ENCODE measurements around the gene KCNJ9. TPM values are rescaled to one million over a fixed set of nuclear protein-coding genes. Genes with fewer than 3 reads are reported as not detected.

KCNJ9 gene
- total RNA-seq, 1 experiment from 2014 or later: 0.05 TPM

DNA sequence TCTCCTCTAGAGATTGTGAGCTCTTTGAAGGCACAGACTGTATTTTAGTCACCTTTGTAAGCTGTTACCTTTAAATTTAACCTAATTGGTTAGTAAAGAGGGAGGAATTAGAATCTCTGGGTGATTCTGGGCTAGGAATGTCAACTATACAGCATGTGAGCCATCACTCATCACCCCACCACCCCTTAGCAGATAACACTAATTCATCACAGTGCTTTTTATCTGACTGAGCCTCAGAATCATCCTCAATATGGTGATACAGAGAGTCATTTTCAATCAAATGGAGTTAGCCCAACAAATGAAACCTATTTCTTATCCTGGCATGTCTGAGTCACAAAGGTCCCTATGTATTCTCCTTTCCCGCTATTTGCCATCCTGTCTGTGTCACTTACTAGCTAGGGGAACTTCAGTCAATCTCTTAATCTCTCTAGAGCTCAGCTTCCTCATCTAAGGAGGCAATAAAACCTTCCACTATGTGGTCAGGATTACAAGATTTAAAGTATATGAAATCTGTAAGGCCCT is 24.6 kb upstream of the KCNJ9 start:
- intact Hi-C loops (cut with micrococcal nuclease): no loop called here
- ChIA-PET CTCF (interaction anchor here (6.1 kb wide), 1 partner anchor 23 kb away, joined by 33 read pairs; the partner anchor contains the start of gene KCNJ9), POLR2A (no interaction called here), RAD21 (ENCODE audit: low non-redundant PET in 1 of 2, low total read pairs in 2 of 2, uncharacterized antibody in 2 of 2, unreplicated experiment in 2 of 2) (no interaction called here)
- no peaks in the 10 kb centered on the region for H3K79me2 ChIP-seq (ENCODE audit: insufficient read depth, low read length)
- peaks cover 0 to 3% of the 10 kb centered on the region in 2 experiments; a peak in 1 of 4 replicates for H3K4me1 ChIP-seq (ENCODE audit: control insufficient read depth in 1 of 2, insufficient read depth in 2 of 2, low read length in 2 of 2)
- no peak for ATAC-seq
- H3K9me2 ChIP-seq (ENCODE audit: insufficient read depth): no peaks in the 10 kb centered on the region
- no peak for DNase-seq (ENCODE audit: low read depth, low spot score)
- BruUV-seq (replicated peaks): no TSS peak
- TF ChIP-seq SRF (IDR thresholded peaks at IDR 0.05; ENCODE audit: low read depth) (no peak), CBX3 (IDR thresholded peaks at IDR 0.05; ENCODE audit: low read depth) (no peak), ZFX (IDR thresholded peaks at IDR 0.05) (no peak), RAD21 (IDR thresholded peaks at IDR 0.05; ENCODE audit: low read depth) (no peak), FOSL1 (IDR thresholded peaks at IDR 0.05; ENCODE audit: low read depth) (no peak), TCF7L2 (IDR thresholded peaks at IDR 0.05; ENCODE audit: borderline replicate concordance, extremely low read depth, insufficient read depth, insufficient read length) (no peak), SIN3A (IDR thresholded peaks at IDR 0.05; ENCODE audit: low read depth) (no peak), EZH2 (IDR thresholded peaks at IDR 0.05) (no peak), ELF1 (IDR thresholded peaks at IDR 0.05; ENCODE audit: borderline replicate concordance, low read depth) (no peak), EZH2phosphoT487 (IDR thresholded peaks at IDR 0.05; ENCODE audit: borderline replicate concordance) (no peak), POLR2AphosphoS5 (IDR thresholded peaks at IDR 0.05; ENCODE audit: low read depth, low read length) (no peak), ZBTB33 (IDR thresholded peaks at IDR 0.05; ENCODE audit: extremely low read depth, insufficient replicate concordance, low read length) (no peak)
- TF ChIP-seq, protein P1, sequence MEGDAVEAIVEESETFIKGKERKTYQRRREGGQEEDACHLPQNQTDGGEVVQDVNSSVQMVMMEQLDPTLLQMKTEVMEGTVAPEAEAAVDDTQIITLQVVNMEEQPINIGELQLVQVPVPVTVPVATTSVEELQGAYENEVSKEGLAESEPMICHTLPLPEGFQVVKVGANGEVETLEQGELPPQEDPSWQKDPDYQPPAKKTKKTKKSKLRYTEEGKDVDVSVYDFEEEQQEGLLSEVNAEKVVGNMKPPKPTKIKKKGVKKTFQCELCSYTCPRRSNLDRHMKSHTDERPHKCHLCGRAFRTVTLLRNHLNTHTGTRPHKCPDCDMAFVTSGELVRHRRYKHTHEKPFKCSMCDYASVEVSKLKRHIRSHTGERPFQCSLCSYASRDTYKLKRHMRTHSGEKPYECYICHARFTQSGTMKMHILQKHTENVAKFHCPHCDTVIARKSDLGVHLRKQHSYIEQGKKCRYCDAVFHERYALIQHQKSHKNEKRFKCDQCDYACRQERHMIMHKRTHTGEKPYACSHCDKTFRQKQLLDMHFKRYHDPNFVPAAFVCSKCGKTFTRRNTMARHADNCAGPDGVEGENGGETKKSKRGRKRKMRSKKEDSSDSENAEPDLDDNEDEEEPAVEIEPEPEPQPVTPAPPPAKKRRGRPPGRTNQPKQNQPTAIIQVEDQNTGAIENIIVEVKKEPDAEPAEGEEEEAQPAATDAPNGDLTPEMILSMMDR (IDR thresholded peaks at IDR 0.05 in 2 of 3, conservative IDR thresholded peaks at IDR 0.05 in 1 of 3; ENCODE audit: borderline replicate concordance in 1 of 3, insufficient read depth in 1 of 3, low read depth in 2 of 3, low read length in 2 of 3): no peak
- TF ChIP-seq, protein P2, sequence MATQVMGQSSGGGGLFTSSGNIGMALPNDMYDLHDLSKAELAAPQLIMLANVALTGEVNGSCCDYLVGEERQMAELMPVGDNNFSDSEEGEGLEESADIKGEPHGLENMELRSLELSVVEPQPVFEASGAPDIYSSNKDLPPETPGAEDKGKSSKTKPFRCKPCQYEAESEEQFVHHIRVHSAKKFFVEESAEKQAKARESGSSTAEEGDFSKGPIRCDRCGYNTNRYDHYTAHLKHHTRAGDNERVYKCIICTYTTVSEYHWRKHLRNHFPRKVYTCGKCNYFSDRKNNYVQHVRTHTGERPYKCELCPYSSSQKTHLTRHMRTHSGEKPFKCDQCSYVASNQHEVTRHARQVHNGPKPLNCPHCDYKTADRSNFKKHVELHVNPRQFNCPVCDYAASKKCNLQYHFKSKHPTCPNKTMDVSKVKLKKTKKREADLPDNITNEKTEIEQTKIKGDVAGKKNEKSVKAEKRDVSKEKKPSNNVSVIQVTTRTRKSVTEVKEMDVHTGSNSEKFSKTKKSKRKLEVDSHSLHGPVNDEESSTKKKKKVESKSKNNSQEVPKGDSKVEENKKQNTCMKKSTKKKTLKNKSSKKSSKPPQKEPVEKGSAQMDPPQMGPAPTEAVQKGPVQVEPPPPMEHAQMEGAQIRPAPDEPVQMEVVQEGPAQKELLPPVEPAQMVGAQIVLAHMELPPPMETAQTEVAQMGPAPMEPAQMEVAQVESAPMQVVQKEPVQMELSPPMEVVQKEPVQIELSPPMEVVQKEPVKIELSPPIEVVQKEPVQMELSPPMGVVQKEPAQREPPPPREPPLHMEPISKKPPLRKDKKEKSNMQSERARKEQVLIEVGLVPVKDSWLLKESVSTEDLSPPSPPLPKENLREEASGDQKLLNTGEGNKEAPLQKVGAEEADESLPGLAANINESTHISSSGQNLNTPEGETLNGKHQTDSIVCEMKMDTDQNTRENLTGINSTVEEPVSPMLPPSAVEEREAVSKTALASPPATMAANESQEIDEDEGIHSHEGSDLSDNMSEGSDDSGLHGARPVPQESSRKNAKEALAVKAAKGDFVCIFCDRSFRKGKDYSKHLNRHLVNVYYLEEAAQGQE (IDR thresholded peaks at IDR 0.05; ENCODE audit: low read depth): no peak
- TF ChIP-seq, protein P3, sequence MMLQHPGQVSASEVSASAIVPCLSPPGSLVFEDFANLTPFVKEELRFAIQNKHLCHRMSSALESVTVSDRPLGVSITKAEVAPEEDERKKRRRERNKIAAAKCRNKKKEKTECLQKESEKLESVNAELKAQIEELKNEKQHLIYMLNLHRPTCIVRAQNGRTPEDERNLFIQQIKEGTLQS (IDR thresholded peaks at IDR 0.05): no peak
- H3K4me2 ChIP-seq (ENCODE audit: low read length): no peak overlapping the region
- H3K27ac ChIP-seq (ENCODE audit: low read depth, low read length): no peak overlapping the region
- no peak overlapping the region for H3K4me3 ChIP-seq (replicated peaks in 1 of 2; ENCODE audit: low read depth in 1 of 2, low read length in 2 of 2)
- peaks cover 22% of the 10 kb centered on the region for H3K27me3 ChIP-seq (ENCODE audit: insufficient read depth, low read length)
- H2AFZ ChIP-seq (ENCODE audit: low read depth, low read length, poor library complexity, severe bottlenecking): no peak overlapping the region
- H3K36me3 ChIP-seq (ENCODE audit: control insufficient read depth in 1 of 2, insufficient read depth in 2 of 2, low read length in 2 of 2): no peaks in the 10 kb centered on the region
- H4K20me1 ChIP-seq (ENCODE audit: insufficient read depth): no peaks in the 10 kb centered on the region
- H3K9ac ChIP-seq (ENCODE audit: low read length): no peak overlapping the region
- H3K9me3 ChIP-seq (ENCODE audit: control insufficient read depth in 1 of 2, insufficient read depth in 1 of 2, low read depth in 1 of 2, low read length in 2 of 2): no peaks in the 10 kb centered on the region
